IMR-90 (cell line): ENCODE data around the gene HYAL3. TPM values are rescaled to one million over a fixed set of nuclear protein-coding genes. Genes with fewer than 3 reads are reported as not detected.

Experiments
- ATAC-seq: fragments of 200-7000 bp; cut with Tn5 transposase; 2 replicates; pipeline ENCODE4 v1.9.1; 2020; ENCODE audit warnings: low read depth, mild to moderate bottlenecking, moderate library complexity
- BruUV-seq: library from RNA; stranded (reverse); fragments of 400-500 nt; replicated peaks from 2 replicates; lab custom pipeline; 2021; lab: Mats Ljungman, UMichigan
- CTCF ChIA-PET: fragments of 300-600 bp; formaldehyde crosslinking; extraction: SDS; loops from one replicate; lab custom pipeline; 2021; ENCODE audit warnings: antibody characterized with exemption; lab: Yijun Ruan, JAX
- POLR2A ChIA-PET: fragments of 300-600 bp; sonication (Branson Sonifier 250); formaldehyde crosslinking; loops from one replicate; lab custom pipeline; 2022; ENCODE audit warnings: antibody characterized with exemption; ENCODE audit not compliant: unreplicated experiment; lab: Charles Lee
- DNase-seq: peaks from one replicate; pipeline ENCODE4 v3.0.0; 2013
- H2AFZ ChIP-seq: replicated peaks from 2 replicates; pipeline ENCODE3; 2013; ENCODE audit warnings: low read length, mild to moderate bottlenecking; ENCODE audit not compliant: poor library complexity
- H2AK5ac ChIP-seq: 2 replicates; pipeline ENCODE4 v1.6.1; 2013; ENCODE audit warnings: low read depth, low read length, inconsistent platforms
- H2AK9ac ChIP-seq: replicated peaks from 2 replicates; pipeline ENCODE3; 2013; ENCODE audit warnings: mild to moderate bottlenecking, low read depth, low read length, moderate library complexity; ENCODE audit not compliant: poor library complexity
- H2BK120ac ChIP-seq: 2 replicates; pipeline ENCODE4 v1.6.1; 2013; ENCODE audit warnings: low read depth, low read length, inconsistent platforms
- H2BK15ac ChIP-seq: 3 replicates; pipeline ENCODE4 v1.6.1; 2013; ENCODE audit warnings: low read depth, low read length, inconsistent platforms
- H2BK20ac ChIP-seq: 2 replicates; pipeline ENCODE4 v1.6.1; 2013; ENCODE audit warnings: low read depth, mild to moderate bottlenecking, inconsistent platforms, low read length, moderate library complexity
- H2BK5ac ChIP-seq: 2 replicates; pipeline ENCODE4 v1.6.1; 2013; ENCODE audit warnings: mild to moderate bottlenecking, low read depth, low read length, inconsistent platforms; ENCODE audit not compliant: poor library complexity, severe bottlenecking
- H3K14ac ChIP-seq: replicated peaks from 2 replicates; pipeline ENCODE4 v1.6.1; 2013; ENCODE audit warnings: low read depth, low read length, inconsistent platforms
- H3K18ac ChIP-seq: 2 replicates; pipeline ENCODE4 v1.6.1; 2013; ENCODE audit warnings: low read depth, low read length, control low read depth
- H3K23ac ChIP-seq: 2 replicates; pipeline ENCODE4 v1.6.1; 2013; ENCODE audit warnings: low read depth, low read length, inconsistent platforms
- H3K27ac ChIP-seq: 2 replicates; pipeline ENCODE4 v1.5.1; 2013; ENCODE audit warnings: mild to moderate bottlenecking, control low read depth, low read length; ENCODE audit not compliant: insufficient read depth
- H3K27me3 ChIP-seq: 2 replicates; pipeline ENCODE4 v1.6.1; 2013; ENCODE audit warnings: low read length; ENCODE audit not compliant: control insufficient read depth, insufficient read depth
- H3K36me3 ChIP-seq: 2 replicates; pipeline ENCODE4 v1.6.1; 2013; ENCODE audit warnings: low read length, mixed read lengths; ENCODE audit not compliant: control insufficient read depth, insufficient read depth
- H3K4ac ChIP-seq: 2 replicates; pipeline ENCODE4 v1.6.1; 2013; ENCODE audit warnings: low read depth, low read length, inconsistent platforms
- H3K4me1 ChIP-seq: 2 replicates; pipeline ENCODE4 v1.6.1; 2013; ENCODE audit warnings: low read length, mixed read lengths; ENCODE audit not compliant: control insufficient read depth, insufficient read depth
- H3K4me2 ChIP-seq: 2 replicates; pipeline ENCODE4 v1.6.1; 2013; ENCODE audit warnings: low read depth, mild to moderate bottlenecking, control low read depth, low read length, moderate library complexity
- H3K4me3 ChIP-seq: 2 replicates; pipeline ENCODE4 v1.5.1; 2013; ENCODE audit warnings: low read depth, mild to moderate bottlenecking, control low read depth, low read length, moderate library complexity; ENCODE audit not compliant: insufficient read depth
- H3K56ac ChIP-seq: 2 replicates; pipeline ENCODE4 v1.6.1; 2013; ENCODE audit warnings: low read length, inconsistent platforms; ENCODE audit not compliant: insufficient read depth; ENCODE audit errors: extremely low read depth
- H3K79me1 ChIP-seq, 2 experiments: 2 replicates each; pipeline ENCODE4 v1.6.1; 2013; ENCODE audit warnings: low read length in 2 of 2, inconsistent platforms in 1 of 2, low read depth in 1 of 2
- H3K9ac ChIP-seq: 2 replicates; pipeline ENCODE4 v1.6.1; 2013; ENCODE audit warnings: low read depth, low read length, control low read depth
- H3K9me1 ChIP-seq: 2 replicates; pipeline ENCODE4 v1.6.1; 2013; ENCODE audit warnings: low read length, inconsistent platforms; ENCODE audit not compliant: insufficient read depth
- H3K9me3 ChIP-seq: 2 replicates; pipeline ENCODE4 v1.6.1; 2013; ENCODE audit warnings: low read length; ENCODE audit not compliant: control insufficient read depth, insufficient read depth
- H4K20me1 ChIP-seq: 2 replicates; pipeline ENCODE4 v1.6.1; 2013; ENCODE audit warnings: low read length, inconsistent platforms; ENCODE audit not compliant: insufficient read depth
- H4K5ac ChIP-seq: 2 replicates; pipeline ENCODE4 v1.6.1; 2013; ENCODE audit warnings: mild to moderate bottlenecking, low read depth, low read length, control low read depth
- H4K8ac ChIP-seq, 2 experiments: 2 replicates each; pipeline ENCODE4 v1.6.1; 2013; ENCODE audit warnings: low read depth in 2 of 2, low read length in 2 of 2, control low read depth in 1 of 2, inconsistent platforms in 1 of 2
- H4K91ac ChIP-seq: 2 replicates; pipeline ENCODE4 v1.6.1; 2013; ENCODE audit warnings: low read depth, low read length, inconsistent platforms; ENCODE audit not compliant: insufficient read depth
- FOS ChIP-seq: fragments of 150-350 bp; IDR thresholded peaks from 2 replicates; pipeline ENCODE4 v1.6.1; 2016; ENCODE audit warnings: low read depth, low read length
- MXI1 ChIP-seq: IDR thresholded peaks from 2 replicates; pipeline ENCODE4 v1.6.1; 2012; ENCODE audit warnings: low read depth, mild to moderate bottlenecking, low read length, moderate library complexity, borderline replicate concordance
- POLR2A ChIP-seq: IDR thresholded peaks from 2 replicates; pipeline ENCODE4 v1.6.1; 2012; ENCODE audit warnings: mild to moderate bottlenecking, low read depth, low read length
- WGBS, 2 experiments: methylation state at CpG; one replicate each; pipeline versions ENCODE4 v1.1.5 to v1.1.7; 2013; ENCODE audit warnings: missing lambda C conversion rate in 2 of 2; ENCODE audit not compliant: insufficient read length in 1 of 2; ENCODE audit errors: extremely low coverage in 2 of 2; 5-methylcytosine and 5-hydroxymethylcytosine counted together
- dilution Hi-C: fragments of 300-500 bp; cut with HindIII; formaldehyde crosslinking; loops from one replicate; pipeline ENCODE4 v1.14.3; 2018; ENCODE audit warnings: low sequenced_read_pairs; ENCODE audit not compliant: unreplicated experiment
- in situ Hi-C: fragments of 300-500 bp; cut with MboI; formaldehyde crosslinking; loops from 3 replicates; pipeline ENCODE4 v1.14.3; 2019; ENCODE audit warnings: low sequenced_read_pairs, inconsistent platforms, mixed read lengths
- intact Hi-C: fragments of 100-400 bp; cut with micrococcal nuclease; formaldehyde crosslinking; loops from 2 replicates; pipeline ENCODE4 v1.10.0; 2022
- polyA plus RNA-seq, 3 experiments: library from polyadenylated mRNA; depleted of rRNA; stranded (reverse); fragments of >200 nt; gene quantifications; 2 replicates each; pipeline ENCODE4 v1.2.3, GENCODE V29; 2012; ENCODE audit warnings: low replicate concordance in 1 of 3
- total RNA-seq: library from RNA; depleted of rRNA; stranded (reverse); fragments of >200 nt; gene quantifications from 2 replicates; pipeline ENCODE4 v1.2.3, GENCODE V29; 2012

Gene HYAL3
- total and polyA plus RNA-seq, 2 of the 4 experiments (the other 2 are of a cell fraction): 2.7 to 5.7 TPM

- no peak for ATAC-seq
- TF ChIP-seq POLR2A (no peak), FOS (no peak), MXI1 (no peak)
- WGBS, 2 experiments: 92% methylated on average over 2 of the region's 7 CpGs; no CpG with 5 or more reads in 1 of the 2 experiments
- intact Hi-C loops (loop anchor here (5.0 kb wide), 1 partner anchor 57 kb away; the partner anchor contains the start of gene HYAL2), dilution Hi-C loops (no loop called here), in situ Hi-C loops (no loop called here)
- Histone ChIP-seq H2AFZ (peak overlapping the region; percentile 81), H3K4me1 (peaks cover 67% of the 10 kb centered on the region), H2BK120ac (peak overlapping the region; percentile 97), H3K36me3 (no peaks in the 10 kb centered on the region), H4K20me1 (no peaks in the 10 kb centered on the region), H3K9me3 (no peaks in the 10 kb centered on the region), H4K5ac (peak overlapping the region; percentile 94), H3K56ac (peak overlapping the region; percentile 67; the same call in 1 of the 2 replicates), H3K79me1 (peaks cover 6 to 61% of the 10 kb centered on the region in 2 experiments; a peak in 3 of 4 replicates), H2AK9ac (peak overlapping the region; percentile 97), H2BK15ac (peak overlapping the region; percentile 97; the same call in 2 of the 3 replicates), H3K27ac (peak overlapping the region; percentile 97), H3K9ac (peak overlapping the region; percentile 53), H3K27me3 (no peaks in the 10 kb centered on the region), H2BK20ac (peak overlapping the region; percentile 96), H2BK5ac (peak overlapping the region; percentile 85), H4K8ac (peak overlapping the region; percentile 99), H3K18ac (peak overlapping the region; percentile 82), H3K4me2 (peak overlapping the region; percentile 3; the same call in 1 of the 2 replicates), H3K14ac (peak overlapping the region; percentile 83), H2AK5ac (peak overlapping the region; percentile 100), H3K23ac (peak overlapping the region; percentile 73), H3K4ac (peak overlapping the region; percentile 100), H3K4me3 (no peak overlapping the region), H3K9me1 (peaks cover 43% of the 10 kb centered on the region), H4K91ac (peak overlapping the region; percentile 99)
- DNase-seq: no peak
- no TSS peak for BruUV-seq
- ChIA-PET CTCF (interaction anchor here (0.7 kb wide), 1 partner anchor 8 kb away, joined by 4 read pairs; no protein-coding TSS in a partner anchor), POLR2A (interaction anchor here (0.6 to 0.7 kb wide), 4 partner anchors 27 to 158 kb away, joined by 3 to 6 read pairs (median 4); no protein-coding TSS in a partner anchor)
Measured at GRCh38 chr3:50264964-50265485, 34.2 kb downstream of the HYAL3 start.
